NT2/D1 (cell line): ENCODE results near the gene WDR48.

Experiments
- DNase-seq: peaks from one replicate; pipeline ENCODE4 v3.0.0-alpha.2; 2011; ENCODE audit warnings: low read depth, low spot score
- H3K27me3 ChIP-seq: 2 replicates; pipeline ENCODE4 v1.6.0; 2011; ENCODE audit warnings: mild to moderate bottlenecking; ENCODE audit not compliant: insufficient read length, insufficient read depth
- H3K36me3 ChIP-seq: 2 replicates; pipeline ENCODE4 v1.6.1; 2011; ENCODE audit warnings: mild to moderate bottlenecking, low read length, mixed read lengths; ENCODE audit not compliant: insufficient read depth, insufficient read length
- H3K4me1 ChIP-seq: 2 replicates; pipeline ENCODE4 v1.5.1; 2011; ENCODE audit not compliant: insufficient read depth, insufficient read length
- H3K4me3 ChIP-seq: 2 replicates; pipeline ENCODE4 v1.5.1; 2011; ENCODE audit warnings: low read depth; ENCODE audit not compliant: insufficient read length
- H3K9ac ChIP-seq: 2 replicates; pipeline ENCODE4 v1.6.0; 2011; ENCODE audit warnings: low read depth; ENCODE audit not compliant: insufficient read length
- H3K9me3 ChIP-seq: 2 replicates; pipeline ENCODE4 v1.5.1; 2011; ENCODE audit warnings: mild to moderate bottlenecking, low read length; ENCODE audit not compliant: insufficient read depth
- SUZ12 ChIP-seq: IDR thresholded peaks from 2 replicates; pipeline ENCODE4 v1.6.1; 2011; ENCODE audit not compliant: insufficient read length, insufficient read depth; ENCODE audit errors: extremely low read depth
- YY1 ChIP-seq: IDR thresholded peaks from 2 replicates; pipeline ENCODE4 v1.6.1; 2011; ENCODE audit not compliant: insufficient read length, insufficient read depth
- ZNF274 ChIP-seq: IDR thresholded peaks from 2 replicates; pipeline ENCODE4 v1.6.1; 2011; ENCODE audit warnings: mild to moderate bottlenecking, low read depth, low read length

Gene WDR48

GRCh38 chr3:39064646-39065045 is 12.8 kb downstream of the WDR48 start:
- no peak for DNase-seq
- no peak overlapping the region for H3K9ac ChIP-seq
- TF ChIP-seq ZNF274: no peak
- no peak for TF ChIP-seq SUZ12
- no peak for TF ChIP-seq YY1
- H3K27me3 ChIP-seq: no peaks in the 10 kb centered on the region
- H3K4me3 ChIP-seq: no peak overlapping the region
- H3K36me3 ChIP-seq: peaks cover 32% of the 10 kb centered on the region
- H3K9me3 ChIP-seq: no peaks in the 10 kb centered on the region
- no peaks in the 10 kb centered on the region for H3K4me1 ChIP-seq

- TF ChIP-seq YY1: no peak
- no peak for TF ChIP-seq SUZ12
- TF ChIP-seq ZNF274: no peak
- H3K9me3 ChIP-seq: no peaks in the 10 kb centered on the region
- H3K4me1 ChIP-seq: no peaks in the 10 kb centered on the region
- H3K36me3 ChIP-seq: peaks cover 37% of the 10 kb centered on the region
- H3K4me3 ChIP-seq: no peak overlapping the region
- H3K9ac ChIP-seq: no peak overlapping the region
- peak; percentile 35 for DNase-seq
- no peaks in the 10 kb centered on the region for H3K27me3 ChIP-seq
Measured at GRCh38 chr3:39065197-39065596, 13.4 kb downstream of the WDR48 start.

GRCh38 chr3:39067286-39067685 is 15.5 kb downstream of the WDR48 start:
- H3K4me1 ChIP-seq: no peaks in the 10 kb centered on the region
- DNase-seq: no peak

GRCh38 chr3:39068556-39068955 is 16.7 kb downstream of the WDR48 start:
- no peaks in the 10 kb centered on the region for H3K4me1 ChIP-seq
- no peaks in the 10 kb centered on the region for H3K27me3 ChIP-seq
- H3K9ac ChIP-seq: no peak overlapping the region
- no peak overlapping the region for H3K4me3 ChIP-seq
- no peak for DNase-seq
- TF ChIP-seq YY1: no peak
- TF ChIP-seq ZNF274: no peak
- no peak for TF ChIP-seq SUZ12
- H3K36me3 ChIP-seq: peaks cover 54% of the 10 kb centered on the region
- no peaks in the 10 kb centered on the region for H3K9me3 ChIP-seq

More at GRCh38 chr3:39067286-39067685, 15.5 kb downstream of the WDR48 start:
- Histone ChIP-seq H3K4me3 (no peak overlapping the region), H3K36me3 (peaks cover 45% of the 10 kb centered on the region), H3K9me3 (no peaks in the 10 kb centered on the region), H3K9ac (no peak overlapping the region), H3K27me3 (no peaks in the 10 kb centered on the region)
- TF ChIP-seq YY1 (no peak), ZNF274 (no peak), SUZ12 (no peak)

GRCh38 chr3:39075910-39076309 is 24.1 kb downstream of the WDR48 start:
- Histone ChIP-seq H3K36me3 (peaks cover 72% of the 10 kb centered on the region), H3K9me3 (no peaks in the 10 kb centered on the region), H3K27me3 (no peaks in the 10 kb centered on the region), H3K4me3 (no peak overlapping the region), H3K4me1 (no peaks in the 10 kb centered on the region), H3K9ac (no peak overlapping the region)
- DNase-seq: no peak
- TF ChIP-seq ZNF274 (no peak), SUZ12 (no peak), YY1 (no peak)

GRCh38 chr3:39079530-39079929 is 27.7 kb downstream of the WDR48 start:
- TF ChIP-seq SUZ12: no peak
- no peak for TF ChIP-seq YY1
- TF ChIP-seq ZNF274: no peak
- no peak for DNase-seq
- Histone ChIP-seq H3K4me3 (no peak overlapping the region), H3K27me3 (no peaks in the 10 kb centered on the region), H3K4me1 (no peaks in the 10 kb centered on the region), H3K9me3 (no peaks in the 10 kb centered on the region), H3K36me3 (peaks cover 66% of the 10 kb centered on the region), H3K9ac (no peak overlapping the region)

- Histone ChIP-seq H3K27me3 (no peaks in the 10 kb centered on the region), H3K4me3 (no peak overlapping the region), H3K9me3 (no peaks in the 10 kb centered on the region), H3K9ac (no peak overlapping the region), H3K4me1 (no peaks in the 10 kb centered on the region), H3K36me3 (peaks cover 63% of the 10 kb centered on the region)
- DNase-seq: no peak
- no peak for TF ChIP-seq ZNF274
Measured at GRCh38 chr3:39080026-39080425, 28.2 kb downstream of the WDR48 start.

- no peak overlapping the region for H3K9ac ChIP-seq
- no peak overlapping the region for H3K4me3 ChIP-seq
- peaks cover 65% of the 10 kb centered on the region for H3K36me3 ChIP-seq
- DNase-seq: no peak
- no peaks in the 10 kb centered on the region for H3K27me3 ChIP-seq
- no peaks in the 10 kb centered on the region for H3K9me3 ChIP-seq
- no peaks in the 10 kb centered on the region for H3K4me1 ChIP-seq
- TF ChIP-seq SUZ12 (no peak), ZNF274 (no peak), YY1 (no peak)
Measured at GRCh38 chr3:39082666-39083313, 31.0 kb downstream of the WDR48 start.
